Stimulated activated CD4-positive, alpha-beta T cell treated with anti-CD3 and anti-CD28 coated beads, Interleukin-15, amount 100 ng/mL, for 24 hours (primary cell): ENCODE measurements around the gene EIPR1.

Source experiments
- DNase-seq: peaks from one replicate; pipeline ENCODE4 v3.0.0-alpha.2; 2020

The EIPR1 gene

DNA sequence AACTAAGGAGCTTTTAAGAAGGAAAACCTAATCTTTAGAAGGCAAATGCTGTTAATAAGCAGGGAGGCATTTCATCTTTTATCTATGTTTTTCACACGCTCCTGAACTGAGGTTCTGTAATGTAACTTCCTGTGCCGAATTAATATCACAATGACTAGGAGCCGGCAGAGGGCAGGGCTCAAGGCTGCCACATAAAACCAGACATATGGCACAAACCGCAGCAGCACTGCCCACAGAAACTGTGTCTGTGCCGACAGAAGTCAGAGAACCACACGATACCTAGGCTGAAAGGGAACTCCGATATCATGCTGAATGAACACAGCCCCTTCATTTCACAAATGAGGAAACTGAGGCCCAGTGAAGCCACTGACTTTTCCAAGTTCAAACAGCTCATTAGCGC, 112.1 kb downstream of the EIPR1 start:
- no peak for DNase-seq

DNA sequence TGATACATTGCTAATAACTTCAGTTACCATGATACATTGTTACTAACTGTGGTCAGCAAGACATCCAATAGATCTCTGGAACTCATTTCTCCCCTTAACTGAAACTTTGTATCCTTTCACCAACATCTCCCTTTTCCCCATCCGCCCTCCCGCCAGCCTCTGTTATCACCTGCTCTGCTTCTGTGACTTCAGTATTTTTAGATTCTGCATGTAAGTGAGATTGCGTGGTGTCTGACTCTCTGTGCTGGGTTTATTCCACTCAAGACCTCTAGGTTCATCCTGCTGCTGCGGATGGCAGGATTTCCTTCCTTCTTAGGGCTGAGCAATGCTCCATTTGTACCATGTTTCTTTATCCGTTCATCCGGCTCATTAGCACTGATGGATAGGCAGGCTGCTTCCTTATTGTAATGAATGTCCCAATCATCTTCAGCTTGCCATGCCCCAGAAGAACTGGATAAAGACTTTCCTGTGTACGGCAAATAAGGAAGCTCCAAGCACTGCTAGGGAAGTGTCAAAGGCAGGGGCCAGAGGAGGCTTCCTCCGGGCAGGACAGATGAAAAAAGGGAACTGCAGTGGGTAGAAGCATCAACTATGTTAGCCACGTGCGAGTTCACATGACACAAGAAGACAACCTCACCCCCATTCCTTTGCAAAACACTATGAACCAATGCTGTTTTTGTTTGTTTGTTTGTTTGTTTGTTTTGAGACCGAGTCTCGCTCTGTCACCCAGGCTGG, 113.4 kb downstream of the EIPR1 start:
- DNase-seq = no peak

DNA sequence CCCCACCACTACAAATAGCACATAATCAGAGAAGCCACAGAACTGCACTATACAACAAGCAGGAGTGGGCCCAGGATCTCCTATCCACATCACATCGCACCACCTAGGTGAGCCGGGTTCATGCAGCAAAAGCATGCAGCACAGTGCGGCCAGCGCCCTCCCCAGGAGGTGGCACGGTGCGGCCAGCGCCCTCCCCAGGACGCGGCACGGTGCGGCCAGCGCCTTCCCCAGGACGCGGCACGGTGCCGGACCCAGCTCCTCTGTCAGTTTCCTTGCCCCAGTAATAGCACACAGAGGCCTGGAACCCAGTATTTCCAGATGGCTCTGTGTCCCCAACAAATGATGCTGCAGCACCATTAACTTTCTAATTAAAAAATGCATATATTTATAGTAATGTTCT, 114.1 kb downstream of the EIPR1 start:
- no peak for DNase-seq

DNA sequence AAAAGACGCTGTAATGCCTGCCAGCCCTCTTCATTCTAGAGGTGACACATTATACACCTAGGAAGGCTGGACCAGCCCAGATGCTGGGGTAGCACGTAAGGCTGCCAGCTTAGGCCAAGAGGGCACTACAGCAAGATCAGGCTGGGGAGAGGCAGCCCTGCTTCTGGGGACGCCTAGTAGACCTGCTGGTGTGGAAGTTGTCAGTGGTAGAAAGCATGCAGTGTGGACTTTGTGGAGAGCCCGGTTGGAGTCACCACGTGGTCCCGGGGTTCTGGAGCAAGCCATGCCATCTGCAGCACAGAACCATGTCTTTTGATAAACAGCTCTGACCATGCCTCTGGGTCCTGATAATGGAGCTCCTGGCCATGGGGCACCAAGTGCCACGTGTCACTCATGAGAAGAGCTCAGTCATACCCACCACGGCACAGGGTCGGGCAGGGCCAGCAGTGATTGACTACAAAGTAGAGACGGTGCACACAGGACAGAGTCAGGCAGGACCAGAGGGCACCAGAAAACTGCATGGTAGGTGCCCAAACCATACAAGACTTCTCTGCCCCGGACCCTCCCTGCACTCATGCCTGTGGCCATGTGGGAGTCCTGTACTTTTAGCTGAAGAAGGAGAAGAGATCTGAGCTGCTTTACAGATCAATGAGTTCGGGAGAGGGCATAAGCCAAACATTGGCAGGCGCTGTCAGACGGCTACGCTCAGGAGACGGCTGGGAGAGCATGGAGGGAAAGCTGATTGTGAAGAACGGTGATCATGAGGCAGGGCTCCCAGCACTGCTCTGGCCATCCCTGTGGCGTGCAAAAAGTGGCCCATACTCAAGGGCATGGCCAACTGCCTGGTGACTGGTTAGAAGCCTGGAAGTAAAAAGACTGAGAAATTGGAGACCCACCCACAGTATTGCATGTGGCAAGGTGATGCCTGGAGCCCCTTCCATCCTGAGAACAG, 114.9 kb downstream of the EIPR1 start:
- no peak for DNase-seq

GRCh38 chr2:3261511-3261910, 116.1 kb downstream of the EIPR1 start:
- DNase-seq = no peak

DNA sequence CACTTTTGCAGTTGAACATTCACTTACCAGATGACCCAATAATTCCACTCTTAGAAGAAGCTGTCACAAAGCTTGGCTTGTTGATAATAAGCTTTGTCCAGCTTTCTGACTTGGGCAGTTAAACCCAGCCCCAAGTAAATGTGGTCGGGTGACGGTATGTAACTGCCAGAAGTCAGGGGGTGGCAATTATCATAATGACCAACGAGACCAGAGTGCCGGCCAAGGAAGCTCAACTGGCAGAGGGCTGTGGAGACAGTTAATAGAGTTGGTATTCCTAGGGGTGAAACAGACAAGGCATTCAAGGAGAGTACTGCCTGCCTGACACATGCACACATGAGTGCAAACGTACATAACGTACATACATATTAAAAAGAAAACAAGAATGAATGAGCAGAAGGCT, 116.7 kb downstream of the EIPR1 start:
- no peak for DNase-seq

- no peak for DNase-seq
Measured at GRCh38 chr2:3257826-3258225, 119.8 kb downstream of the EIPR1 start.

DNA sequence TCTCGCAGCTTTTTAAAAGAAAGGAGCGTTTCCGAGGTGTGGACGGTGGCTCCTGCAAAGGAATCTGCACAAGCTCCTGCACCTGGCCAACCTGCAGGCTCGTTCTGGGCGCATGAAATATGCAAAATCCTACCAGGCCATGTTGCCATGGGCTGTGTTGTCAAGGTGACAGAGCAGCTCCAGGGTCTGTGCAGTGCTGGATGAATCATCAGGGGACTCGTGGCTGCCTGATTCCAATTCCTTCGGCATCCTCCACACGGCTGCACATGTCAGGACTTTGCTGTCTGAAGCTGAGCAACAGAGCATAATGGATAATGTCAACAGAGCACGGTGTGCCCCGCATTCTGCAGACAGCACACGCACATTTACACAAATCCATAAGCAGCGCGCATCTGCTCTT, 120.5 kb downstream of the EIPR1 start:
- no peak for DNase-seq

DNA sequence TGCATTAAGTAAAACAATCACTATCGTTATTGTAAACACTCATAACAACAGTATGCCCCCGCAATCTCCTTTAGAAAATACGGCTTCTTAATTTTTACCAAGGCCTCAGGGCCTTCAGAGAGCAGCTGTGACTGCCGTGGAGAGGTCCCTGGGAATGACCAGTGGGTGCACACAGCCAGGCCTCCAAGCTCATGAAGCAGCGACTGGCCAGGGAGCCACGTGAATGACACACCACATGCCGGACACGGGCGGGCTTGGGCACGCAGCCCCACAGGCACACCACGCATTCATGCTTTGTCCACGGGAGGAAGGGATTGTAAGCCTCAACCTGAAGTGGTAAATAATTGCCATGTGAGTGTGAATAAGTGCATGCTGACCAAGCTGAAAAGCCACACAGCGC, 121.0 kb downstream of the EIPR1 start:
- DNase-seq = no peak

- no peak for DNase-seq
Measured at GRCh38 chr2:3256157-3256556, 121.5 kb downstream of the EIPR1 start.

DNA sequence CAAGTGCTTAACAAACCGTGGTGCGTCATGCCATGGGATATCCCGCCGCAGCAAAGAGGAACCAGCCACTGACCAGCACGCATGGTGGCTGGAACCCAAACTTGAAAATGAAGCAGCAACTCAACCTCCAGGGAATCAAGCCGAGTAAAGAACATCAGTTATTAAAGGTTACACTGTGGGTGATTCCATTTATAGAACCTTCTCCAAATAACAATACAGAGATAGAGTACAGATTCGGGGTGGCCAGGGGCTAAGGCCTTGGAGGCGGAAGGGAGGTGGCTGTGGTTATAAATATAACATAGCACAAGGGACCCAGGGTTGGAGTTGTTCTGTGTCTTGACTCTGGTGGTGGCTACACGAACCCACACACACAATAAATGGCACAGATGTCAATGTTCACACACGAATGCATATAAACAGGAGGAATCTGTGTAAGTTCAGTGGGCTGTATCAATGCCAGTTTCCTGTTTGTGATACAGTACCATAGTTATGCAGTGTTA, 123.1 kb downstream of the EIPR1 start:
- no peak for DNase-seq

GRCh38 chr2:3253913-3254441, 123.6 kb downstream of the EIPR1 start:
- DNase-seq = no peak

GRCh38 chr2:3251946-3252345, 125.7 kb downstream of the EIPR1 start:
- DNase-seq = no peak

- DNase-seq = no peak
Measured at GRCh38 chr2:3249476-3249962, 128.1 kb downstream of the EIPR1 start.

- no peak for DNase-seq
Measured at GRCh38 chr2:3248754-3249475, 128.7 kb downstream of the EIPR1 start.

GRCh38 chr2:3246928-3247714, 130.5 kb downstream of the EIPR1 start:
- no peak for DNase-seq

DNA sequence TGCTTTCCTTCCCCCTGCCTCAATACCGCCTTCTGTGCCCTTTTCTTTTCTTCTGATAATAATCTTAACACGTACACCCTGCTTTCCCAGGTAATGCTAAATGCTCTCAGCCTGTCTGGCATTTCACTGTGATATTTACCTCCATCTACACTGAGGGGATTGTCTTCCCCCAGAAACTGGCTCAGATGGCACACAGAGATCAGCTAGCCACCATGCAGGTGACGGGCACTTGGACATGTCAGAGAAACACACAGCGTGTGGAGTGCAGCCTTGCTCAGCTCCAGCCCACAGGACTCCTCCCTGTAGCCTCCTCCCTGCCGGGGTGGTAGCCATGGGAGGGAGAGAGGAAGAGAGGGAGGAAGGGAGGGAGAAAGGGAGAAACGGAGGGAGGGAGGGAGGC, 131.2 kb downstream of the EIPR1 start:
- no peak for DNase-seq

GRCh38 chr2:3244486-3244885, 133.1 kb downstream of the EIPR1 start:
- DNase-seq = no peak

- no peak for DNase-seq
Measured at GRCh38 chr2:3243804-3244203, 133.8 kb downstream of the EIPR1 start.

DNA sequence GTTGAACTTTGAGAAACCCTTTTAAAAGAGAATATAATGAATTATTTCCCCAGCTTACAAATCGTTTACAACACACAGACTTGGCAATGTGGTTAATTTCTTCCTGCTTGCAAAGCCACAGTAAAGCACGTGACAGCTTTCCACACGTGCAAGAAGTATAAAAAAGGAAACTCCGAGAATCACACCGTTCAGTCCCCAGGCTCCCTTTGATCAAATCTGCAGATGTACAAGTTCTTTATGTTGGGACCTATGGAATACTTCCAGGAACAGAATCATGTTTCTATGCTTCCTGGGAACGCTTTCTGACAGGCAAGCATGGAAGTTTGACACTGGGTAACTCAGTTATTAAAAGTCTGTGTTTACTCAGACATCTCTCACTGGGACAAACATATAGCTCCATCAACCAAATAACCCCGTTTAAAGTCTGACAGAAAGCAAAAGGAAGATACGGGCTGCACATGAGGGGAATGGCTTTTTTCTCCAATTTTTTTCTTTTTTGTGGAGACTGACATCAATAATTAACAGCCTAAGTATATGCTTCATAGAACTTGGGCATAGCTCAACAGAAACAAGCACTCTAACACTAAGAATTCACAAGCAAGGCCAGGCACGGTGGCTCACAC, 134.8 kb downstream of the EIPR1 start:
- DNase-seq = peak; percentile 34

- no peak for DNase-seq
Measured at GRCh38 chr2:3241971-3242746, 135.5 kb downstream of the EIPR1 start.
